ENCODE data around the gene FAF1.

DNA sequence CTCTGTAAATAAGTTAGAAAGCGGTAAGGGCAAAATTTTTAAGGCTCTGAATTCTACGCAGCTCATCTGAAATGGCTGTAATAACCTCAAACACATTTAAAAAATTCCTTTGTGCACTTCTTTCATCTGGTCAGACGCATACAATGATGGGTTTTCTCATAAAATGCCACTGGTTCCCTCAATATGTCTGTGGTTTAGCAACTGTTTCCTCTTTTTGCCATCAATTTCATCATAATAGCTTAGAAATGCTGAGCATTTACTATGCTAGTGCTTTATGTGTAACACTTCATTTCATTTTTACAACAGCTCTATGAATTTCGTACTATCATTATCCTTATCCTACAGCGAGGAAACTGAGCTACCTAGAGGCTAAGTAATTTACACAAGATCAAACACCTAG is 501.6 kb downstream of the FAF1 start:
- TF ChIP-seq, protein P1, sequence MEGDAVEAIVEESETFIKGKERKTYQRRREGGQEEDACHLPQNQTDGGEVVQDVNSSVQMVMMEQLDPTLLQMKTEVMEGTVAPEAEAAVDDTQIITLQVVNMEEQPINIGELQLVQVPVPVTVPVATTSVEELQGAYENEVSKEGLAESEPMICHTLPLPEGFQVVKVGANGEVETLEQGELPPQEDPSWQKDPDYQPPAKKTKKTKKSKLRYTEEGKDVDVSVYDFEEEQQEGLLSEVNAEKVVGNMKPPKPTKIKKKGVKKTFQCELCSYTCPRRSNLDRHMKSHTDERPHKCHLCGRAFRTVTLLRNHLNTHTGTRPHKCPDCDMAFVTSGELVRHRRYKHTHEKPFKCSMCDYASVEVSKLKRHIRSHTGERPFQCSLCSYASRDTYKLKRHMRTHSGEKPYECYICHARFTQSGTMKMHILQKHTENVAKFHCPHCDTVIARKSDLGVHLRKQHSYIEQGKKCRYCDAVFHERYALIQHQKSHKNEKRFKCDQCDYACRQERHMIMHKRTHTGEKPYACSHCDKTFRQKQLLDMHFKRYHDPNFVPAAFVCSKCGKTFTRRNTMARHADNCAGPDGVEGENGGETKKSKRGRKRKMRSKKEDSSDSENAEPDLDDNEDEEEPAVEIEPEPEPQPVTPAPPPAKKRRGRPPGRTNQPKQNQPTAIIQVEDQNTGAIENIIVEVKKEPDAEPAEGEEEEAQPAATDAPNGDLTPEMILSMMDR (IDR thresholded peaks at IDR 0.05) = no peak
- TF ChIP-seq POLR2A (IDR thresholded peaks at IDR 0.05) (no peak), EP300 (IDR thresholded peaks at IDR 0.05) (no peak)

Data from tibial nerve (tissue), 4 donors.